Mesendoderm (in vitro differentiated cells): ENCODE results near the gene MATN1.

Experiments used
- DNase-seq: peaks from one replicate; pipeline ENCODE4 v3.0.0; 2013
- H2AK5ac ChIP-seq: 2 replicates; pipeline ENCODE4 v1.6.1; 2013; ENCODE audit warnings: low read length, inconsistent platforms
- H2BK120ac ChIP-seq: 2 replicates; pipeline ENCODE4 v1.6.1; 2013; ENCODE audit warnings: low read depth, mild to moderate bottlenecking, low read length, moderate library complexity, mixed read lengths
- H2BK15ac ChIP-seq: replicated peaks from 2 replicates; pipeline ENCODE4 v1.6.1; 2013; ENCODE audit warnings: low read depth, mild to moderate bottlenecking, moderate library complexity
- H2BK5ac ChIP-seq: 2 replicates; pipeline ENCODE4 v1.6.1; 2013; ENCODE audit warnings: low read length, inconsistent platforms
- H3K18ac ChIP-seq: 2 replicates; pipeline ENCODE4 v1.6.1; 2013; ENCODE audit warnings: mild to moderate bottlenecking, low read length, mixed read lengths
- H3K23ac ChIP-seq: one replicate; pipeline ENCODE4 v1.6.1; 2013; ENCODE audit warnings: low read length
- H3K27ac ChIP-seq: 2 replicates; pipeline ENCODE4 v1.5.1; 2013; ENCODE audit warnings: low read depth, mild to moderate bottlenecking, inconsistent platforms, low read length, moderate library complexity
- H3K27me3 ChIP-seq: 2 replicates; pipeline ENCODE4 v1.6.1; 2013; ENCODE audit warnings: low read length, control low read depth, mild to moderate bottlenecking, inconsistent platforms; ENCODE audit not compliant: insufficient read depth, poor library complexity
- H3K36me3 ChIP-seq: 2 replicates; pipeline ENCODE4 v1.6.1; 2013; ENCODE audit warnings: low read length, inconsistent platforms; ENCODE audit not compliant: control insufficient read depth, insufficient read depth
- H3K4ac ChIP-seq: one replicate; pipeline ENCODE4 v1.6.1; 2013; ENCODE audit warnings: low read depth, mild to moderate bottlenecking, low read length, moderate library complexity
- H3K4me1 ChIP-seq: 2 replicates; pipeline ENCODE4 v1.6.1; 2013; ENCODE audit warnings: low read depth, low read length, inconsistent platforms; ENCODE audit not compliant: control insufficient read depth
- H3K4me2 ChIP-seq: 2 replicates; pipeline ENCODE4 v1.6.1; 2013; ENCODE audit warnings: low read length
- H3K4me3 ChIP-seq: 2 replicates; pipeline ENCODE4 v1.5.1; 2013; ENCODE audit warnings: mild to moderate bottlenecking, low read length
- H3K56ac ChIP-seq: one replicate; pipeline ENCODE4 v1.6.1; 2013; ENCODE audit warnings: low read length
- H3K79me1 ChIP-seq: 2 replicates; pipeline ENCODE4 v1.6.1; 2013; ENCODE audit warnings: low read length, inconsistent platforms
- H3K79me2 ChIP-seq: 2 replicates; pipeline ENCODE4 v1.6.1; 2013; ENCODE audit warnings: mild to moderate bottlenecking, low read length; ENCODE audit not compliant: control insufficient read depth, insufficient read depth
- H3K9ac ChIP-seq: 2 replicates; pipeline ENCODE4 v1.6.1; 2013; ENCODE audit warnings: low read length, inconsistent platforms
- H4K5ac ChIP-seq: one replicate; pipeline ENCODE4 v1.6.1; 2013; ENCODE audit warnings: low read length
- H4K8ac ChIP-seq: one replicate; pipeline ENCODE4 v1.6.1; 2013; ENCODE audit warnings: low read depth, mild to moderate bottlenecking, control low read depth, low read length, moderate library complexity
- WGBS: extraction: QIAGEN DNeasy Blood & Tissue Kit; methylation state at CpG from one replicate; pipeline ENCODE4 v1.1.7; 2013; ENCODE audit warnings: low lambda C conversion rate, missing lambda C conversion rate; ENCODE audit not compliant: insufficient coverage; ENCODE audit errors: extremely low coverage; 5-methylcytosine and 5-hydroxymethylcytosine counted together

MATN1 gene

DNA sequence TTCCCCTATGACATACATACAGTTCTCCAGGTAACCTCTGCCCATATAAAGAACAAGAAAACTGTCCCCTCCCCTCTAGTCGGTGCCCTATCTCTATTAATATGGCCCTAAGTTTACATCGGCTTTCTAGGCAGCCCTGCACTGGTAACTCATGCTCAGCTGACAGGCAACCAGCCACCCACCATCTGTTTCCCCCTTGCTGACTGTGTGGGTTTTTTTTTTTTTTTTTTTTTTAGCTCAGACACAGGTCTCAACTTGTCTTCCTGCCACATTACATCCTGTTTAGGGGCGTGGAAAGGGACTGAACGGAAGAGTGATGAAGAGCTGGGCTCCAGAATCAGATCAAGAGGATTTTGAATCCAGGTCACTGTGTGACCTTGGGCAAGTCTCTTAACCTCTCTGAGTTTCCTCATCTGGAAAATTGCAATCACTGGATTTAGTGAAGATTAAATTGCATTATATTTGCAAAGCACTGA, 20.2 kb upstream of the MATN1 start:
- no peaks in the 10 kb centered on the region for H3K27me3 ChIP-seq
- H4K8ac ChIP-seq, result no peak overlapping the region
- H3K4me1 ChIP-seq, result peaks cover 7% of the 10 kb centered on the region
- H3K56ac ChIP-seq, result no peak overlapping the region
- H2BK5ac ChIP-seq, result no peak overlapping the region
- H3K36me3 ChIP-seq, result no peaks in the 10 kb centered on the region
- H3K79me1 ChIP-seq, result no peaks in the 10 kb centered on the region
- no peak overlapping the region for H4K5ac ChIP-seq
- no peak overlapping the region for H3K9ac ChIP-seq
- DNase-seq, result no peak
- no peak overlapping the region for H3K27ac ChIP-seq
- H3K18ac ChIP-seq, result no peak overlapping the region
- no peak overlapping the region for H2BK120ac ChIP-seq
- WGBS, result no CpG with 5 or more reads among the region's 4 CpGs
- no peak overlapping the region for H3K23ac ChIP-seq
- no peak overlapping the region for H2BK15ac ChIP-seq
- H3K4ac ChIP-seq, result no peak overlapping the region
- H3K4me2 ChIP-seq, result no peak overlapping the region
- H3K79me2 ChIP-seq, result no peaks in the 10 kb centered on the region
- H2AK5ac ChIP-seq, result no peak overlapping the region
- no peak overlapping the region for H3K4me3 ChIP-seq

- H3K36me3 ChIP-seq, result no peaks in the 10 kb centered on the region
- H3K4me2 ChIP-seq, result no peak overlapping the region
- H2BK5ac ChIP-seq, result no peak overlapping the region
- H3K4me3 ChIP-seq, result no peak overlapping the region
- H2AK5ac ChIP-seq, result no peak overlapping the region
- H4K8ac ChIP-seq, result no peak overlapping the region
- no peak overlapping the region for H2BK15ac ChIP-seq
- no peak overlapping the region for H3K27ac ChIP-seq
- H3K27me3 ChIP-seq, result no peaks in the 10 kb centered on the region
- no peak overlapping the region for H3K4ac ChIP-seq
- no peaks in the 10 kb centered on the region for H3K79me2 ChIP-seq
- no peak for DNase-seq
- no peak overlapping the region for H3K18ac ChIP-seq
- peaks cover 7% of the 10 kb centered on the region for H3K4me1 ChIP-seq
- no peak overlapping the region for H3K56ac ChIP-seq
- H4K5ac ChIP-seq, result no peak overlapping the region
- no peaks in the 10 kb centered on the region for H3K79me1 ChIP-seq
- no peak overlapping the region for H3K23ac ChIP-seq
- H3K9ac ChIP-seq, result no peak overlapping the region
- no CpG with 5 or more reads among the region's 3 CpGs for WGBS
- no peak overlapping the region for H2BK120ac ChIP-seq
Observed at GRCh38 chr1:30742963-30743559, 19.7 kb upstream of the MATN1 start.

GRCh38 chr1:30742300-30742962, 19.0 kb upstream of the MATN1 start:
- Histone ChIP-seq H3K36me3 (no peaks in the 10 kb centered on the region), H3K4me2 (no peak overlapping the region)
- WGBS, result no CpG with 5 or more reads among the region's 11 CpGs

GRCh38 chr1:30741239-30741894, 18.0 kb upstream of the MATN1 start:
- no peak overlapping the region for H3K9ac ChIP-seq
- H4K5ac ChIP-seq, result no peak overlapping the region
- no peak overlapping the region for H3K4me3 ChIP-seq
- peak overlapping the region; percentile 45 for H2AK5ac ChIP-seq
- H3K4ac ChIP-seq, result no peak overlapping the region
- H4K8ac ChIP-seq, result no peak overlapping the region
- H3K27me3 ChIP-seq, result no peaks in the 10 kb centered on the region
- no CpG with 5 or more reads among the region's 12 CpGs for WGBS
- peak; percentile 84 for DNase-seq
- H3K18ac ChIP-seq, result no peak overlapping the region
- H2BK15ac ChIP-seq, result no peak overlapping the region
- peaks cover 7% of the 10 kb centered on the region for H3K4me1 ChIP-seq
- no peaks in the 10 kb centered on the region for H3K79me1 ChIP-seq
- H3K36me3 ChIP-seq, result no peaks in the 10 kb centered on the region
- H2BK5ac ChIP-seq, result no peak overlapping the region
- no peak overlapping the region for H3K4me2 ChIP-seq
- H2BK120ac ChIP-seq, result no peak overlapping the region
- H3K79me2 ChIP-seq, result no peaks in the 10 kb centered on the region
- H3K56ac ChIP-seq, result peak overlapping the region; percentile 15
- peak overlapping the region; percentile 29 for H3K27ac ChIP-seq
- H3K23ac ChIP-seq, result no peak overlapping the region

More at GRCh38 chr1:30742300-30742962, 19.0 kb upstream of the MATN1 start:
- Histone ChIP-seq H3K9ac (no peak overlapping the region), H2BK5ac (no peak overlapping the region), H2AK5ac (no peak overlapping the region), H3K18ac (no peak overlapping the region), H2BK15ac (no peak overlapping the region), H4K5ac (no peak overlapping the region), H3K27me3 (no peaks in the 10 kb centered on the region), H4K8ac (no peak overlapping the region), H3K27ac (no peak overlapping the region), H3K79me1 (no peaks in the 10 kb centered on the region), H3K56ac (no peak overlapping the region), H3K4me3 (no peak overlapping the region), H3K79me2 (no peaks in the 10 kb centered on the region), H3K4ac (no peak overlapping the region), H3K4me1 (peaks cover 7% of the 10 kb centered on the region), H3K23ac (no peak overlapping the region), H2BK120ac (no peak overlapping the region)
- no peak for DNase-seq

- Histone ChIP-seq H3K23ac (no peak overlapping the region), H4K5ac (no peak overlapping the region), H3K9ac (no peak overlapping the region), H2BK5ac (no peak overlapping the region), H3K27me3 (no peaks in the 10 kb centered on the region), H3K4me1 (peaks cover 7% of the 10 kb centered on the region), H3K4me3 (no peak overlapping the region), H2AK5ac (no peak overlapping the region), H3K36me3 (no peaks in the 10 kb centered on the region), H3K4ac (no peak overlapping the region), H2BK15ac (no peak overlapping the region), H3K18ac (no peak overlapping the region), H3K56ac (peak overlapping the region; percentile 18), H3K79me2 (no peaks in the 10 kb centered on the region), H3K79me1 (no peaks in the 10 kb centered on the region), H3K27ac (peak overlapping the region; percentile 29), H2BK120ac (no peak overlapping the region), H3K4me2 (no peak overlapping the region), H4K8ac (no peak overlapping the region)
- DNase-seq, result no peak
- no CpG with 5 or more reads among the region's 15 CpGs for WGBS
Observed at GRCh38 chr1:30740251-30741238, 17.2 kb upstream of the MATN1 start.
